Kidney (tissue), 14 donors: ENCODE results near the gene KDM4D. TPM values are rescaled to one million over a fixed set of nuclear protein-coding genes. Genes with fewer than 3 reads are reported as not detected.
"Not testable (repeated sequence)": the region's sequence is repeated elsewhere in the genome, so short reads cannot be mapped to it uniquely, and the experiment has no call there.

ENCODE experiments used
- DNase-seq, 5 donors: peaks; one replicate each; pipeline ENCODE4 v3.0.0-alpha.2; 2013 to 2020
- FAIRE-seq: peaks from 2 replicates; lab custom pipeline; 2012; peaks lifted over from hg19 to GRCh38; lab: Jason Lieb, UNC
- H3K27ac ChIP-seq, 2 donors: one replicate each; pipeline ENCODE4 v1.7.0; 2013; ENCODE audit warnings: low read depth in 2 of 2, low read length in 2 of 2, inconsistent platforms in 1 of 2
- H3K27me3 ChIP-seq: one replicate; pipeline ENCODE4 v1.7.1; 2013; ENCODE audit warnings: low read length, inconsistent platforms; ENCODE audit not compliant: control insufficient read depth, insufficient read depth
- H3K36me3 ChIP-seq, 3 donors: one replicate each; pipeline versions ENCODE4 v1.7.0 to v1.7.1; 2013; ENCODE audit warnings: low read length in 3 of 3, control low read depth in 1 of 3, inconsistent platforms in 1 of 3; ENCODE audit not compliant: insufficient read depth in 3 of 3, control insufficient read depth in 2 of 3
- H3K4me1 ChIP-seq, 3 donors: one replicate each; pipeline versions ENCODE4 v1.7.0 to v1.7.1; 2013; ENCODE audit warnings: low read length in 3 of 3, inconsistent platforms in 1 of 3, low read depth in 1 of 3; ENCODE audit not compliant: control insufficient read depth in 2 of 3, insufficient read depth in 2 of 3
- H3K4me3 ChIP-seq, 3 donors: one replicate each; pipeline versions ENCODE4 v1.7.0 to v1.8.1; 2013; ENCODE audit warnings: low read length in 3 of 3, control low read depth in 1 of 3, inconsistent platforms in 1 of 3
- H3K9ac ChIP-seq, 3 donors: one replicate each; pipeline versions ENCODE4 v1.7.0 to v1.7.1; 2013; ENCODE audit warnings: low read length in 3 of 3, control low read depth in 1 of 3, inconsistent platforms in 1 of 3
- H3K9me3 ChIP-seq, 3 donors: one replicate each; pipeline versions ENCODE4 v1.7.0 to v1.7.1; 2013; ENCODE audit warnings: low read length in 3 of 3, control low read depth in 1 of 3, inconsistent platforms in 1 of 3; ENCODE audit not compliant: control insufficient read depth in 2 of 3, insufficient read depth in 1 of 3
- intact Hi-C: fragments of 100-400 bp; cut with DNase I; formaldehyde crosslinking; loops from one replicate; pipeline ENCODE4 v1.11.1; 2022
- polyA plus RNA-seq: library from polyadenylated mRNA; stranded (reverse); fragments of 350-450 nt; fragmentation: Illumina TruSeq; extraction: RNeasy Lipid Tissue Mini Kit (QIAGEN cat#74804); gene quantifications from one replicate; pipeline ENCODE4 v1.2.3, GENCODE V29; 2014; ENCODE audit warnings: low read depth, low replicate concordance; ENCODE audit not compliant: insufficient read depth
- total RNA-seq: library from RNA; stranded (reverse); fragmentation: NEBNext Ultra II Directional; extraction: Animal tissue kit (Norgen Biotek cat#: 25700); gene quantifications from one replicate; pipeline ENCODE4 v1.2.1, GENCODE V29; 2021
- TF ChIP-seq, protein P1 (sequence below): IDR thresholded peaks from 3 replicates; pipeline ENCODE4 v1.5.1; 2012; ENCODE audit warnings: mild to moderate bottlenecking, moderate library complexity, borderline replicate concordance; ENCODE audit not compliant: insufficient read depth; ENCODE audit errors: extremely low read depth
- donor health status: control.
- donor health status: control.
- donor health status: control.
- donor health status: control.
- donor health status: control.
- donor health status: DM: yes; HTN: yes; CAD: no.
- donor health status: Normal renal cell carcinoma (clear cell type).

The KDM4D gene
- total and polyA plus RNA-seq, 2 donors from 2014 or later = 0.54 to 0.94 TPM

DNA sequence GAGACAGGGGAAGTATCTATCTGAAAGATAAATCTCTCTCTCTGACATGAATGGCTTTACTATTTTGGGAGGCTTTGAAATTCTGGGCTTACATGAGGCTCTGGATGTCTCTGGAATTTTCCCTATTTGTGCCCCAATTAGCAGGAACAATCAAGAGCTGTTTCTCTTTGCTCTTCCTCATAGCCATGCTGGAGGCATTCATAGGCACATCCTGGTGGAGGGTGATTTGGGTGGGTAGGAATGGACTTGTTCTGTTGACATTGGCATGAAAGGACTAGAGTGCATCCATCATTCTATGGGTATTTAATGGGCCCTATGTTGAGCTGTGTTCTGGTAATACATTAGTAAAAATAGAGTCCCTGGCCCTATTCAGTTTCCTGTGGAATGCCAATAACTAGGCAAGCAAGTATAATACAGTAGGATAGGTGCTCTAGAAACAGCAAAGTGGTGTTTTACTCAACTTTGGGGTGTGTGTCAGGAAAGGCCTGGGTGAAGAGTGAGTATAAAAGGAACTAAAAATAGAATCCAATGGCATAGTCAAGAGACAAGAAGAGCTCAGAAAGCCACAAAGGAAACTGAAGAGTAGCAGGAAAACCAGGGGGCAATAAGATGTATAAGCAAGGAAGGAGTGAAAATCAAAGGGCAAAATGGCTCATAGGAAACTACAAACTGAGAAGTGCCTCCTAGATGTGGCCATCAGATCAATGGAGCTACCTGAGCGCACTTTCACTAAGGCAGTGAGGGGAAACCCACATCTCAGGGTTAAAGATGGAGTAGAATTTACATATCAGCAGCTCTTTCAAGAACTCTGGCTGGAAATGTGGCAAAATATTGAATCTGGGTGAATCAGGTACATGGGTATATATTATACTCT lies 45.2 kb upstream of the KDM4D start:
- H3K9me3 ChIP-seq = no peaks in the 10 kb centered on the region
- peaks cover 13 to 28% (median 26%) of the 10 kb centered on the region in 3 donors for H3K4me1 ChIP-seq
- FAIRE-seq (no peak), DNase-seq (no peak)
- TF ChIP-seq, protein P1, sequence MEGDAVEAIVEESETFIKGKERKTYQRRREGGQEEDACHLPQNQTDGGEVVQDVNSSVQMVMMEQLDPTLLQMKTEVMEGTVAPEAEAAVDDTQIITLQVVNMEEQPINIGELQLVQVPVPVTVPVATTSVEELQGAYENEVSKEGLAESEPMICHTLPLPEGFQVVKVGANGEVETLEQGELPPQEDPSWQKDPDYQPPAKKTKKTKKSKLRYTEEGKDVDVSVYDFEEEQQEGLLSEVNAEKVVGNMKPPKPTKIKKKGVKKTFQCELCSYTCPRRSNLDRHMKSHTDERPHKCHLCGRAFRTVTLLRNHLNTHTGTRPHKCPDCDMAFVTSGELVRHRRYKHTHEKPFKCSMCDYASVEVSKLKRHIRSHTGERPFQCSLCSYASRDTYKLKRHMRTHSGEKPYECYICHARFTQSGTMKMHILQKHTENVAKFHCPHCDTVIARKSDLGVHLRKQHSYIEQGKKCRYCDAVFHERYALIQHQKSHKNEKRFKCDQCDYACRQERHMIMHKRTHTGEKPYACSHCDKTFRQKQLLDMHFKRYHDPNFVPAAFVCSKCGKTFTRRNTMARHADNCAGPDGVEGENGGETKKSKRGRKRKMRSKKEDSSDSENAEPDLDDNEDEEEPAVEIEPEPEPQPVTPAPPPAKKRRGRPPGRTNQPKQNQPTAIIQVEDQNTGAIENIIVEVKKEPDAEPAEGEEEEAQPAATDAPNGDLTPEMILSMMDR = no peak
- H3K27ac ChIP-seq = peak overlapping the region; percentile 51 to 82
- intact Hi-C loops = no loop called here
- H3K9ac ChIP-seq = no peak overlapping the region
- H3K27me3 ChIP-seq = no peaks in the 10 kb centered on the region
- no peaks in the 10 kb centered on the region for H3K36me3 ChIP-seq
- H3K4me3 ChIP-seq = no peak overlapping the region

DNA sequence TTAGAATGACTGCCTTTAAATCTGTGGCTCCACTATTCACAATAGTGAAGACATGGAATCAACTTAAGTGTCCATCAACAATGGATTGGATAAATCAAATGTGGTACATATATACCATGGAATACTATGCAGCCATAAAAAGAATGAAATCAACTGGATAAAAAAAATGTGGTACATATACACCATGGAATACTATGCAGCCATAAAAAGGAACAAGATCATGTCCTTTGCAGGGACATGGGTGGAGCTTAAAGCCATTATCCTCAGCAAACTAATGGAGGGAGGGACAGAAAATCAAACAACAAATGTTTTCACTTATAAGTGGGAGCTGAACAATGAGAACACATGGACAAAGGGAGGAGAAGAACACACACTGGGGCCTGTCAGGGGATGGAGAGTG lies 41.4 kb upstream of the KDM4D start:
- FAIRE-seq, H3K27me3 ChIP-seq, H3K4me3 ChIP-seq, H3K36me3 ChIP-seq, H3K9ac ChIP-seq, intact Hi-C loops, DNase-seq, H3K27ac ChIP-seq, H3K9me3 ChIP-seq: not testable (repeated sequence)
- peaks cover 6 to 28% (median 23%) of the 10 kb centered on the region in 3 donors for H3K4me1 ChIP-seq

DNA sequence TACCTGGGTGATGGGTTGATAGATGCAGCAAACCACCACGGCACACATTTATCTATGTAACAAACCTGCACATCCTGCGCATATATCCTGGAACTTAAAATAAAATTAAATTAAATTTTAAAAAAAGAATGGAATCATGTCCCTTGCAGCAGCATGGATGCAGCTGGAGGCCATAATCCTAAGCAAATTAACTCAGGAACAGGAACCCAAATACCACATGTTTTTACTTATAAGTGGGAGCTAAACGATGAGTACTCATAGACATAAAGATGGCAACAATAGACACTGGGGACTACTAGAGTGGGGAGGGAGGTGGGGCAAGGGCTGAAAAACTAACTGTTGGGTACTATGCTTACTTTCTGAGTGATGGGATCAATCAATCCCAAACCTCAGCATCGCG lies 41.0 kb upstream of the KDM4D start:
- Histone ChIP-seq H3K4me3 (no peak overlapping the region), H3K9ac (no peak overlapping the region), H3K27me3 (no peaks in the 10 kb centered on the region), H3K4me1 (peaks cover 3 to 24% (median 19%) of the 10 kb centered on the region in 3 donors), H3K27ac (no peak overlapping the region), H3K9me3 (no peaks in the 10 kb centered on the region), H3K36me3 (no peaks in the 10 kb centered on the region)
- FAIRE-seq (no peak), DNase-seq (no peak)
- TF ChIP-seq, protein P1 = no peak
- intact Hi-C loops = no loop called here
